H1 (cell line): ENCODE results near the gene TMEM179B. TPM values are rescaled to one million over a fixed set of nuclear protein-coding genes. Genes with fewer than 3 reads are reported as not detected.

Experiments used
- CTCF ChIA-PET: fragments of 300-600 bp; sonication (Branson Sonifier 250); formaldehyde crosslinking; loops from one replicate; lab custom pipeline; 2021; ENCODE audit not compliant: partially characterized antibody; lab: Charles Lee
- POLR2A ChIA-PET: fragments of 300-600 bp; sonication (Branson Sonifier 250); formaldehyde crosslinking; loops from one replicate; lab custom pipeline; 2021; ENCODE audit warnings: inconsistent platforms; ENCODE audit not compliant: partially characterized antibody; lab: Charles Lee
- DNase-seq, 2 experiments: peaks; one replicate each; pipeline versions ENCODE4 v3.0.0 to v3.0.0-alpha.2; 2010 to 2022; ENCODE audit warnings: low spot score in 2 of 2, low read depth in 1 of 2, mixed read lengths in 1 of 2
- FAIRE-seq: peaks from 2 replicates; lab custom pipeline; 2011; peaks lifted over from hg19 to GRCh38; lab: Jason Lieb, UNC
- H2AFZ ChIP-seq: 2 replicates; pipeline ENCODE4 v1.8.1; 2012; ENCODE audit warnings: low read length, inconsistent platforms
- H2AK5ac ChIP-seq: 2 replicates; pipeline ENCODE4 v1.6.1; 2013; ENCODE audit warnings: low read depth, low read length
- H2BK120ac ChIP-seq: replicated peaks from 2 replicates; pipeline ENCODE3; 2013; ENCODE audit warnings: low read depth, low read length, inconsistent platforms
- H2BK12ac ChIP-seq: 2 replicates; pipeline ENCODE4 v1.6.1; 2013; ENCODE audit warnings: low read depth, low read length
- H2BK15ac ChIP-seq: 2 replicates; pipeline ENCODE4 v1.6.1; 2013; ENCODE audit warnings: low read length
- H2BK20ac ChIP-seq: 2 replicates; pipeline ENCODE4 v1.6.1; 2013; ENCODE audit warnings: low read length
- H2BK5ac ChIP-seq: 2 replicates; pipeline ENCODE4 v1.6.1; 2013; ENCODE audit warnings: low read depth, low read length
- H3K14ac ChIP-seq: 2 replicates; pipeline ENCODE4 v1.6.1; 2013; ENCODE audit warnings: inconsistent platforms; ENCODE audit not compliant: insufficient read length
- H3K18ac ChIP-seq: 2 replicates; pipeline ENCODE4 v1.6.1; 2013; ENCODE audit warnings: low read length; ENCODE audit errors: extremely low read depth
- H3K23ac ChIP-seq: 2 replicates; pipeline ENCODE4 v1.6.1; 2013; ENCODE audit warnings: inconsistent platforms; ENCODE audit not compliant: insufficient read length
- H3K23me2 ChIP-seq: 2 replicates; pipeline ENCODE4 v1.6.1; 2013; ENCODE audit warnings: low read depth, low read length
- H3K27ac ChIP-seq: 2 replicates; pipeline ENCODE4 v1.6.1; 2011; ENCODE audit warnings: low read depth, low read length, inconsistent platforms
- H3K27me3 ChIP-seq, 4 experiments: replicated peaks in 1 of 4; 1 replicate in 1 of 4; 2 replicates in 3 of 4; pipeline versions ENCODE4 v1.6.1 to v1.8.1; 2011 to 2013; ENCODE audit warnings: low read length in 3 of 4, mild to moderate bottlenecking in 3 of 4, inconsistent platforms in 2 of 4, mixed read lengths in 2 of 4, moderate library complexity in 1 of 4; ENCODE audit not compliant: control insufficient read depth in 3 of 4, insufficient read depth in 3 of 4; ENCODE audit errors: extremely low read depth in 1 of 4
- H3K36me3 ChIP-seq, 4 experiments: 2 replicates each; pipeline versions ENCODE4 v1.6.1 to v1.8.1; 2011 to 2013; ENCODE audit warnings: mild to moderate bottlenecking in 4 of 4, low read length in 3 of 4, moderate library complexity in 2 of 4, control low read depth in 1 of 4, inconsistent platforms in 1 of 4; ENCODE audit not compliant: insufficient read depth in 4 of 4, control insufficient read depth in 2 of 4
- H3K4ac ChIP-seq: replicated peaks from 2 replicates; pipeline ENCODE3; 2013; ENCODE audit warnings: low read length, low read depth, mixed read lengths, inconsistent platforms; ENCODE audit not compliant: insufficient read length
- H3K4me1 ChIP-seq, 4 experiments: replicated peaks in 1 of 4; 1 replicate in 1 of 4; 2 replicates in 3 of 4; pipeline versions ENCODE4 v1.6.1 to v1.8.1; 2011 to 2013; ENCODE audit warnings: low read length in 3 of 4, inconsistent platforms in 2 of 4, mixed read lengths in 1 of 4; ENCODE audit not compliant: insufficient read depth in 4 of 4, control insufficient read depth in 3 of 4
- H3K4me2 ChIP-seq, 2 experiments: 2 replicates each; pipeline versions ENCODE4 v1.6.1 to v1.8.1; 2011 to 2013; ENCODE audit warnings: low read depth in 2 of 2, low read length in 2 of 2, control low read depth in 1 of 2, inconsistent platforms in 1 of 2, mild to moderate bottlenecking in 1 of 2; ENCODE audit not compliant: insufficient read depth in 1 of 2
- H3K4me3 ChIP-seq, 4 experiments: fragments of 200-600, 300-600 bp in 1 of 4; sonication (generic), shearing (Covaris generic), sonication (Bioruptor Twin) in 1 of 4; 2 replicates each; pipeline versions ENCODE4 v1.5.1 to v1.8.1; 2011 to 2016; ENCODE audit warnings: low read length in 4 of 4, low read depth in 3 of 4, control low read depth in 2 of 4, inconsistent platforms in 2 of 4, mild to moderate bottlenecking in 2 of 4, mixed read lengths in 1 of 4, moderate library complexity in 1 of 4; ENCODE audit not compliant: insufficient read depth in 2 of 4; ENCODE audit errors: extremely low read depth in 1 of 4
- H3K56ac ChIP-seq: replicated peaks from 2 replicates; pipeline ENCODE3; 2013; ENCODE audit warnings: low read depth, mild to moderate bottlenecking, mixed read lengths, low read length, inconsistent platforms; ENCODE audit not compliant: insufficient read length
- H3K79me1 ChIP-seq: 2 replicates; pipeline ENCODE4 v1.6.1; 2013; ENCODE audit warnings: low read depth, low read length, control low read depth
- H3K79me2 ChIP-seq, 2 experiments: 2 replicates each; pipeline versions ENCODE4 v1.6.1 to v1.8.1; 2012 to 2013; ENCODE audit warnings: low read length in 2 of 2, mild to moderate bottlenecking in 2 of 2, inconsistent platforms in 1 of 2; ENCODE audit not compliant: insufficient read depth in 2 of 2, control insufficient read depth in 1 of 2
- H3K9ac ChIP-seq, 4 experiments: replicated peaks in 1 of 4; 1 replicate in 1 of 4; 2 replicates in 3 of 4; pipeline versions ENCODE4 v1.6.1 to v1.8.1; 2011 to 2013; ENCODE audit warnings: low read depth in 3 of 4, low read length in 3 of 4, control low read depth in 2 of 4, mild to moderate bottlenecking in 2 of 4, moderate library complexity in 2 of 4, inconsistent platforms in 1 of 4; ENCODE audit errors: extremely low read depth in 1 of 4
- H3K9me3 ChIP-seq, 2 experiments: 2 replicates each; pipeline versions ENCODE4 v1.6.1 to v1.8.1; 2012 to 2013; ENCODE audit warnings: mild to moderate bottlenecking in 2 of 2, moderate library complexity in 2 of 2, control low read depth in 1 of 2, inconsistent platforms in 1 of 2, low read depth in 1 of 2, low read length in 1 of 2, mixed read lengths in 1 of 2; ENCODE audit not compliant: insufficient read depth in 2 of 2
- H4K20me1 ChIP-seq, 2 experiments: replicated peaks in 1 of 2; 2 replicates each; pipeline versions ENCODE3 to v1.8.1; 2011 to 2013; ENCODE audit warnings: inconsistent platforms in 2 of 2, low read length in 2 of 2, mild to moderate bottlenecking in 1 of 2; ENCODE audit not compliant: insufficient read depth in 2 of 2, control insufficient read depth in 1 of 2
- H4K5ac ChIP-seq: 2 replicates; pipeline ENCODE4 v1.6.1; 2013; ENCODE audit warnings: low read length, low read depth, mixed read lengths, inconsistent platforms; ENCODE audit not compliant: insufficient read length
- H4K8ac ChIP-seq: 2 replicates; pipeline ENCODE4 v1.8.0; 2013; ENCODE audit warnings: mild to moderate bottlenecking, moderate library complexity, low read length, inconsistent platforms; ENCODE audit not compliant: insufficient read depth; ENCODE audit errors: extremely low read depth
- H4K91ac ChIP-seq: replicated peaks from 2 replicates; pipeline ENCODE3; 2013; ENCODE audit warnings: low read length, mixed read lengths, inconsistent platforms; ENCODE audit not compliant: insufficient read length
- POLR2A ChIP-seq, 2 experiments: IDR thresholded peaks; 1 replicate in 1 of 2; 2 replicates in 1 of 2; pipeline ENCODE4 v1.6.1; 2011; ENCODE audit warnings: low read depth in 2 of 2, low read length in 2 of 2, mild to moderate bottlenecking in 2 of 2; ENCODE audit errors: control extremely low read depth in 1 of 2
- RXRA ChIP-seq: IDR thresholded peaks from 2 replicates; pipeline ENCODE4 v1.6.1; 2011; ENCODE audit warnings: low read depth, mild to moderate bottlenecking, low read length, moderate library complexity; ENCODE audit not compliant: insufficient read depth
- WGBS, 2 experiments: shearing (Covaris generic) in 1 of 2; methylation state at CpG; one replicate each; pipeline versions ENCODE4 v1.1.6 to v1.1.7; 2013 to 2015; ENCODE audit warnings: low lambda C conversion rate in 2 of 2, mixed read lengths in 2 of 2, inconsistent platforms in 1 of 2, low coverage in 1 of 2, missing lambda C conversion rate in 1 of 2; ENCODE audit not compliant: insufficient replicate concordance in 2 of 2, insufficient coverage in 1 of 2, insufficient read length in 1 of 2; ENCODE audit errors: extremely low coverage in 1 of 2, missing lambda C conversion rate in 1 of 2; 5-methylcytosine and 5-hydroxymethylcytosine counted together
- polyA plus RNA-seq, 7 experiments: library from polyadenylated mRNA; depleted of rRNA in 3 of 7; stranded (reverse) in 5 of 7; unstranded in 2 of 7; fragments of >200 nt in 5 of 7; fragments of 200-250 nt in 2 of 7; gene quantifications; 1 replicate in 5 of 7; 2 replicates in 1 of 7; 4 replicates in 1 of 7; pipeline versions ENCODE4 v1.2.1 to v1.2.3, GENCODE V29; 2011 to 2013; ENCODE audit warnings: missing spikeins in 2 of 7, mixed read lengths in 2 of 7
- total RNA-seq: library from RNA; stranded (reverse); fragmentation: NEBNext Ultra II Directional; extraction: Animal tissue kit (Norgen Biotek cat#: 25700); gene quantifications from 2 replicates; pipeline ENCODE4 v1.2.1, GENCODE V29; 2021

The TMEM179B gene
- total and polyA plus RNA-seq, 2 of the 8 experiments (the other 6 are each of a cell fraction or from before 2014, with no cell fraction given), result 18.6 to 62.2 TPM

DNA sequence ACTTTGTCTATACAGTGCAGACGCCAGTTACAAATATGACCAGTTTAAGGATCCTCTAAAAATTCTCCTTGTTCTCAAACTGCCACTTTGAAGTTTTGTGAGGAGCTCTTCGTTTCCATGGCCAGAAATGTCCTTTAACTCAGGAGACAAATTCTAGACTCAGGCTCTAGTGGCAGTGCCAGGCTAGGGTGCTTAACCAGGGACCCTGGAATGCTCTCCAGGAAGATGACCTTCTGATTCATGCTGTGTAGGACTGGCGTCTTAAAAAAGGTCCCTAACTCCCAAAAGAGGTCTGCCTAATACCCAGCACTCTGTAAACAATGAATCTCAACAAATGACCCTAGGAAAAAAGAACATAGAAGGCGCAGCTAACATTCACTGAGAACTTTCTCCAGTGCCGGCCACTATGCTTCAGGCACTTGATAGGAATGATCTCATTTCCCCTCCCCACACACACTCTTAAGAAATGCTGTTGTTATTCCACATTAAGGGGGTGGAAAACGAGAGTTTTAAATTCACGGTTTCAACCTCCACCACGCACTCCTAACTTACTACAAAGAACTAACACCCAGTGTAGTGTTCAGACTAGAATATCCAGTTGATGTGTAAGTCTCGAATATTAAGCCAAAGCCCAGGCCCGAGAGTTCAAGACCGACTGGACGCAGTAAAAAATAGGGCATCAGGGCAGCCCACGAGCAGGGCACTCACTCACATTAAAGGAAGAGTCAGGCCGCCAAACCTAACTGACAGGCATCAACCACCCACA lies 17.3 kb downstream of the TMEM179B start:
- Histone ChIP-seq H4K20me1 (peaks cover 2 to 3% of the 10 kb centered on the region in 2 experiments), H2BK15ac (no peak overlapping the region), H3K9me3 (no peaks in the 10 kb centered on the region), H2AFZ (no peak overlapping the region), H3K9ac (peak overlapping the region in 3 of 4 experiments; percentile 77 to 84 (median 79); a peak in 6 of 7 replicates), H4K91ac (no peak overlapping the region), H3K14ac (no peak overlapping the region), H4K5ac (no peak overlapping the region)
- DNase-seq, result no peak
- WGBS, 2 experiments, result 25% methylated on average over 14 of the region's 14 CpGs; no CpG with 5 or more reads in 1 of the 2 experiments
- no peak for TF ChIP-seq RXRA
- TF ChIP-seq POLR2A (IDR thresholded peaks at IDR 0.05; ENCODE audit: control extremely low read depth in 1 of 2, low read depth in 2 of 2, low read length in 2 of 2), result peak in 1 of 2 experiments; percentile 28; a peak in 1 of 3 replicates
- TF ChIP-seq, all 59 proteins: peak for 1
- H3K4ac ChIP-seq, result no peak overlapping the region
- no peak for FAIRE-seq
- peaks cover 18 to 35% (median 28%) of the 10 kb centered on the region in 4 experiments for H3K36me3 ChIP-seq
- H3K27ac ChIP-seq, result 0 out of 2 replicates have a peak overlapping the region, but pooled peaks have one; percentile 23
- peak overlapping the region; percentile 66 to 85 (median 81) for H3K4me3 ChIP-seq
- H2BK12ac ChIP-seq, result no peak overlapping the region
- no peak overlapping the region for H2BK120ac ChIP-seq
- no peak overlapping the region for H2BK5ac ChIP-seq
- no peak overlapping the region for H3K56ac ChIP-seq
- no peak overlapping the region for H3K23ac ChIP-seq
- H3K4me1 ChIP-seq, result peaks cover 0 to 5% (median under 1%) of the 10 kb centered on the region in 4 experiments; a peak in 1 of 7 replicates
- peaks cover 4% of the 10 kb centered on the region; the same call in 1 of the 2 replicates for H3K23me2 ChIP-seq
- no peak overlapping the region for H2AK5ac ChIP-seq
- peaks cover 5 to 18% of the 10 kb centered on the region in 2 experiments; a peak in 3 of 4 replicates for H3K79me2 ChIP-seq
- no peak overlapping the region for H3K18ac ChIP-seq
- peak overlapping the region; percentile 81 to 93 for H3K4me2 ChIP-seq
- no peaks in the 10 kb centered on the region for H3K27me3 ChIP-seq
- H3K79me1 ChIP-seq, result peaks cover 6% of the 10 kb centered on the region; the same call in 1 of the 2 replicates
- no peak overlapping the region for H4K8ac ChIP-seq
- CTCF ChIA-PET, result interaction anchor here (0.6 to 1.7 kb wide), 5 partner anchors 9 to 218 kb away, joined by 3 to 6 read pairs (median 3); partner anchors contain the start of gene ZBTB3
- POLR2A ChIA-PET, result interaction anchor here (0.6 to 10.0 kb wide), 28 partner anchors 8 to 1506 kb away, joined by 3 to 251 read pairs (median 5); partner anchors contain the start of genes BSCL2, C11orf98, CSKMT and GNG3
- no peak overlapping the region for H2BK20ac ChIP-seq
